Anterior cingulate cortex (tissue), 58 donors: ENCODE results near the gene ARHGAP22.

Experiments
- DNase-seq, 58 donors: peaks; one replicate each; lab custom pipeline; 2025; lab: John Stamatoyannopoulos, UW

ARHGAP22 gene

GRCh38 chr10:48491392-48492139, 113.3 kb downstream of the ARHGAP22 start:
- DNase-seq: peak in 15 of 58 donors; percentile 23 to 70 (median 48)

GRCh38 chr10:48490946-48491345, 113.9 kb downstream of the ARHGAP22 start:
- DNase-seq: no peak

- no peak for DNase-seq
Measured at GRCh38 chr10:48490571-48490940, 114.3 kb downstream of the ARHGAP22 start.

- DNase-seq: no peak
Measured at GRCh38 chr10:48489099-48489498, 115.8 kb downstream of the ARHGAP22 start.

- no peak for DNase-seq
Measured at GRCh38 chr10:48487244-48487643, 117.6 kb downstream of the ARHGAP22 start.

GRCh38 chr10:48485711-48486110, 119.2 kb downstream of the ARHGAP22 start:
- no peak for DNase-seq

- no peak for DNase-seq
Measured at GRCh38 chr10:48484911-48485310, 120.0 kb downstream of the ARHGAP22 start.

GRCh38 chr10:48482207-48482606, 122.7 kb downstream of the ARHGAP22 start:
- DNase-seq: no peak

- DNase-seq: no peak
Measured at GRCh38 chr10:48481385-48481784, 123.5 kb downstream of the ARHGAP22 start.

GRCh38 chr10:48480397-48481374, 124.2 kb downstream of the ARHGAP22 start:
- DNase-seq: peak in 1 of 58 donors; percentile 30

GRCh38 chr10:48478980-48479811, 125.7 kb downstream of the ARHGAP22 start:
- DNase-seq: no peak

GRCh38 chr10:48478469-48478868, 126.4 kb downstream of the ARHGAP22 start:
- no peak for DNase-seq

GRCh38 chr10:48477616-48478015, 127.3 kb downstream of the ARHGAP22 start:
- peak in 4 of 58 donors; percentile 18 to 27 (median 24) for DNase-seq

GRCh38 chr10:48477141-48477540, 127.7 kb downstream of the ARHGAP22 start:
- no peak for DNase-seq

- no peak for DNase-seq
Measured at GRCh38 chr10:48476279-48476982, 128.4 kb downstream of the ARHGAP22 start.

- no peak for DNase-seq
Measured at GRCh38 chr10:48475943-48476278, 129.0 kb downstream of the ARHGAP22 start.

GRCh38 chr10:48474765-48475365, 130.0 kb downstream of the ARHGAP22 start:
- DNase-seq: no peak

- DNase-seq: no peak
Measured at GRCh38 chr10:48473704-48474103, 131.2 kb downstream of the ARHGAP22 start.

- DNase-seq: no peak
Measured at GRCh38 chr10:48472501-48473069, 132.3 kb downstream of the ARHGAP22 start.
